HFFc6 (cell line): ENCODE measurements around the gene SLC44A5. TPM values are rescaled to one million over a fixed set of nuclear protein-coding genes. Genes with fewer than 3 reads are reported as not detected.
"Not testable (repeated sequence)": the region's sequence is repeated elsewhere in the genome, so short reads cannot be mapped to it uniquely, and the experiment has no call there.

Experiments used
- DNase-seq: peaks from one replicate; pipeline ENCODE4 v3.0.0-alpha.2; 2018
- H3K27ac Mint-ChIP-seq: 2 replicates; pipeline ENCODE4 v1.8.0; 2020; ENCODE audit warnings: mild to moderate bottlenecking, mixed read lengths
- H3K27me3 Mint-ChIP-seq: 2 replicates; pipeline ENCODE4 v1.8.0; 2021; ENCODE audit warnings: mild to moderate bottlenecking, moderate library complexity, mixed read lengths; ENCODE audit not compliant: insufficient read depth
- H3K36me3 Mint-ChIP-seq: 2 replicates; pipeline ENCODE4 v1.8.0; 2021; ENCODE audit warnings: low read depth, mixed read lengths
- H3K4me1 Mint-ChIP-seq: 2 replicates; pipeline ENCODE4 v1.8.0; 2020; ENCODE audit warnings: low read depth, mixed read lengths
- H3K4me3 Mint-ChIP-seq: 2 replicates; pipeline ENCODE4 v1.8.0; 2020; ENCODE audit warnings: mild to moderate bottlenecking, moderate library complexity, mixed read lengths
- H3K9me3 Mint-ChIP-seq: 2 replicates; pipeline ENCODE4 v1.8.0; 2020; ENCODE audit warnings: mild to moderate bottlenecking, mixed read lengths
- CTCF ChIP-seq: fragments of 200-600 bp; sonication (generic); IDR thresholded peaks from 2 replicates; pipeline ENCODE4 v1.5.0; 2021; ENCODE audit warnings: antibody characterized with exemption, mild to moderate bottlenecking
- total RNA-seq, 6 experiments: library from RNA; stranded (reverse); fragmentation: NEBNext Ultra II Directional; extraction: Animal tissue kit (Norgen Biotek cat#: 25700); gene quantifications; 2 replicates in 1 of 6; 3 replicates in 5 of 6; pipeline ENCODE4 v1.2.3, GENCODE V29; 2021

The SLC44A5 gene
- total RNA-seq, 6 experiments from 2014 or later: not detected

DNA sequence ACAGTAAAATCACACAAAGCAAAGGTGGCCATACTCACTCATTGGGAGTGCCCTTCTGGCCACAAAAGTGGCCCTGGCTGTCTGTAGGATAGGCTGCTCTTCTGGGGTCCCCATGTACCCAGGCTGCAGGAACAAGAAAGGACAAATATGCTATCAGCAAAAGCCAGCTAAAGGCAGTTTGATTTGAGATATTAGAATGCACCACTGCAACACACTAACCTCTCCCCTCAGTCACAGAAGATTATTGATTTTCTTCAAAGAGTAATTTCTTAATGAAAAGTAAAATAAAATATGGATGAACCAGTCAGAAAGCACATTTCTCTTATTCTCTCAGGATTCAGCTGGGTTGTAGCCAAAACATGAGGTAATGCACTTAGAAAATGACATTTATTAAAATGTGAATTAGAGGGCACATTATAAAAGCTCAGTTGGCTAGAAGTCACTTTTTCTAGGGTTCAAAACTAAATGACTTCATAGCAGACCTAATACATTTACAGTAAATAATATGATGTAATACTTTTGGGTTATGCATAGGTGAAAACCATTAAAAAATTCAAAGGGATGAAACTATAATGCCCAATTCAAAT, 335.9 kb downstream of the SLC44A5 start:
- Mint-ChIP-seq H3K9me3 (peaks cover 13% of the 10 kb centered on the region), H3K27ac (no peak overlapping the region), H3K4me3 (no peak overlapping the region), H3K4me1 (no peaks in the 10 kb centered on the region), H3K36me3 (no peaks in the 10 kb centered on the region), H3K27me3 (no peaks in the 10 kb centered on the region)
- DNase-seq: no peak
- no peak for TF ChIP-seq CTCF

- H3K9me3 Mint-ChIP-seq: peaks cover 13% of the 10 kb centered on the region
- DNase-seq: no peak
- no peaks in the 10 kb centered on the region for H3K4me1 Mint-ChIP-seq
- no peak for TF ChIP-seq CTCF
- H3K27me3 Mint-ChIP-seq: no peaks in the 10 kb centered on the region
- H3K27ac Mint-ChIP-seq: no peak overlapping the region
- H3K4me3 Mint-ChIP-seq: no peak overlapping the region
- H3K36me3 Mint-ChIP-seq: no peaks in the 10 kb centered on the region
Measured at GRCh38 chr1:75273110-75273509, 337.8 kb downstream of the SLC44A5 start.

- Mint-ChIP-seq H3K4me3 (no peak overlapping the region), H3K27me3 (no peaks in the 10 kb centered on the region), H3K36me3 (no peaks in the 10 kb centered on the region), H3K4me1 (no peaks in the 10 kb centered on the region), H3K9me3 (no peaks in the 10 kb centered on the region; the same call in 1 of the 2 replicates), H3K27ac (no peak overlapping the region)
- peak; percentile 79 for TF ChIP-seq CTCF
- peak; percentile 32 for DNase-seq
Measured at GRCh38 chr1:75265792-75266191, 345.1 kb downstream of the SLC44A5 start.

DNA sequence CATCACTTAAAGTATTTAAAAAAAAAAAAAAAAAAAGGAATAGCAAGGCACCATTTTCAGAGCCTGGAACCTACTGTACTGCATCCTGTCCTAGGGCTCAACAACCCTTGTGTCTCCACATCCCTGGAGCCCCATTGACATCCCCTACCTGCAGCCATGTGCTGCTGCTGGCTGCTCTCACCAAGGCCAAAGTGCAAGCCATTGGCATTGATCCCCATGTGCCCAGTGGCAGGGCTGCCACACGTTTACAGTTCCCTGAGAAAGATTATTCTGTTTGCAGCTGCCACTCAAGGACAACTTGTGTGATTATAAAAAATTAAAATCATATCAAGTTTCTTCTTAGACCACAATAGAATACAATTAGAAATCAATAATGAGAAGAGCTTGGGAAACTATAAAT, 346.8 kb downstream of the SLC44A5 start:
- no peaks in the 10 kb centered on the region; the same call in 1 of the 2 replicates for H3K9me3 Mint-ChIP-seq
- H3K4me1 Mint-ChIP-seq: no peaks in the 10 kb centered on the region
- no peaks in the 10 kb centered on the region for H3K36me3 Mint-ChIP-seq
- no peaks in the 10 kb centered on the region for H3K27me3 Mint-ChIP-seq
- no peak for DNase-seq
- TF ChIP-seq CTCF: no peak
- H3K4me3 Mint-ChIP-seq: no peak overlapping the region
- H3K27ac Mint-ChIP-seq: no peak overlapping the region

DNA sequence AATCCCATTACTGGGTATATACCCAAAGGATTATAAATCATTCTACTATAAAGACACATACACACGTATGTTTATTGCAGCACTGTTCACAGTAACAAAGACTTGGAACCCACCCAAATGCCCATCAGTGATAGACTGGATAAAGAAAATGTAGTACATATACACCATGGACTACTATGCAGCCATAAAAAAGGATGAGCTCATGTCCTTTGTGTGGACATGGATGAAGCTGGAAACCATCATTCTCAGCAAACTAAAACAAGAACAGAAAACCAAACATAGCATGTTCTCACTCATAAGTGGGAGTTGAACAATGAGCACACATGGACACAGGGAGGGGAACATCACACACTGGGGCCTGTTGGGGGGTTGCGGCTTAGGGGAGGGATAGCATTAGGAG, 347.3 kb downstream of the SLC44A5 start:
- H3K9me3 Mint-ChIP-seq, H3K4me1 Mint-ChIP-seq, H3K4me3 Mint-ChIP-seq, H3K27ac Mint-ChIP-seq, DNase-seq, H3K36me3 Mint-ChIP-seq, H3K27me3 Mint-ChIP-seq: not testable (repeated sequence)

DNA sequence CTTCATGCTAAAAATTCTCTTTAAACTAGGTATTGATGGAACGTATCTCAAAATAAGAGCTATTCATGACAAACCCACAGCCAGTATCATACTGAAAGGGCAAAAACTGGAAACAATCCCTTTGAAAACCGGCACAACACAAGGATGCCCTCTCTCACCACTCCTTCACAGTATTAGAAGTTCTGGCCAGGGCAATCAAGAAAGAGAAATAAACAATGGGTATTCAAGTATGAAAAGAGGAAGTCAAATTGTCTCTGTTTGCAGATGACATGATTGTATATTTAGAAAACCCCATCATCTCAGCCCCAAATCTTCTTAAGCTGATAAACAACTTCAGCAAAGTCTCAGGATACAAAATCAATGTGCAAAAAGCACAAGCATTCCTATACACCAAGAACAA, 349.0 kb downstream of the SLC44A5 start:
- not testable (repeated sequence) for H3K4me1 Mint-ChIP-seq, H3K9me3 Mint-ChIP-seq, H3K4me3 Mint-ChIP-seq, H3K27ac Mint-ChIP-seq, DNase-seq, H3K27me3 Mint-ChIP-seq, H3K36me3 Mint-ChIP-seq

DNA sequence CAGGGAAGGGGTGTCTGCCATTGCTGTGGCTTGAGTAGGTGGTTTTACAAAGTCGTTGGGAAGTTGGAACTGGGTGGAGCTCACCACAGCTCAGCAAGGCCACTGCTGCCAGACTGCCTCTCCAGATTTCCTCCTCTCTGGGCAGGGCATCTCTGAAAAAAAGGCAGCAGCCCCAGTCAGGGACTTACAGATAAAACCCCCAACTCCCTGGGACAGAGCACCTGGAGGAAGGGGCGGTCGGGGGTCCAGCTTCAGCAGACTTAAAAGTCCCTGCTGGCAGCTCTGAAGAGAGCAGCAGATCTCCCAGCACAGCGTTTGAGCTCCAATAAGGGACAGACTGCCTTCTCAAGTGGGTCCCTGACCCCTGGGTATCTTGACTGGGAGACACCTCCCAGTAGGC, 352.6 kb downstream of the SLC44A5 start:
- no peaks in the 10 kb centered on the region for H3K36me3 Mint-ChIP-seq
- no peak overlapping the region for H3K4me3 Mint-ChIP-seq
- no peak for DNase-seq
- H3K27ac Mint-ChIP-seq: no peak overlapping the region
- peaks cover 10% of the 10 kb centered on the region for H3K9me3 Mint-ChIP-seq
- TF ChIP-seq CTCF: no peak
- H3K27me3 Mint-ChIP-seq: no peaks in the 10 kb centered on the region
- no peaks in the 10 kb centered on the region for H3K4me1 Mint-ChIP-seq
